Upper lobe of right lung (tissue), 1 donor: ENCODE data around the gene TEX261. TPM values are rescaled to one million over a fixed set of nuclear protein-coding genes. Genes with fewer than 3 reads are reported as not detected.

Experiments used
- ATAC-seq: fragments of 200-7000 bp; cut with Tn5 transposase; one replicate; pipeline ENCODE4 v1.9.1; 2020; ENCODE audit warnings: mild to moderate bottlenecking, moderate library complexity
- DNase-seq: peaks from one replicate; pipeline ENCODE4 v3.0.0-alpha.2; 2020
- H3K27ac ChIP-seq: fragments of 200-600 bp; one replicate; pipeline ENCODE4 v1.8.0; 2022
- H3K27me3 ChIP-seq: fragments of 200-600 bp; one replicate; pipeline ENCODE4 v1.8.0; 2022; ENCODE audit warnings: mild to moderate bottlenecking
- H3K36me3 ChIP-seq: fragments of 200-600 bp; one replicate; pipeline ENCODE4 v1.8.0; 2022
- H3K4me1 ChIP-seq: fragments of 200-600 bp; one replicate; pipeline ENCODE4 v1.8.0; 2022
- H3K4me3 ChIP-seq: fragments of 200-600 bp; one replicate; pipeline ENCODE4 v1.8.0; 2022; ENCODE audit warnings: mild to moderate bottlenecking
- H3K9me3 ChIP-seq: fragments of 200-600 bp; one replicate; pipeline ENCODE4 v1.8.0; 2022
- intact Hi-C: fragments of 100-400 bp; cut with DNase I; formaldehyde crosslinking; loops from one replicate; pipeline ENCODE4 v1.11.0; 2022
- total RNA-seq: library from RNA; stranded (reverse); fragmentation: NEBNext Ultra II Directional; extraction: Animal tissue kit (Norgen Biotek cat#: 25700); gene quantifications from one replicate; pipeline ENCODE4 v1.2.1, GENCODE V29; 2021
- TF ChIP-seq, protein P1 (sequence below): fragments of 200-600 bp; IDR thresholded peaks from one replicate; pipeline ENCODE4 v1.8.0; 2022; ENCODE audit warnings: antibody characterized with exemption
- donor health status: DM: no; HTN: yes; CAD: no; lungs with severe emphysema.

The TEX261 gene
- total RNA-seq, 1 donor from 2014 or later = 63.1 TPM

DNA sequence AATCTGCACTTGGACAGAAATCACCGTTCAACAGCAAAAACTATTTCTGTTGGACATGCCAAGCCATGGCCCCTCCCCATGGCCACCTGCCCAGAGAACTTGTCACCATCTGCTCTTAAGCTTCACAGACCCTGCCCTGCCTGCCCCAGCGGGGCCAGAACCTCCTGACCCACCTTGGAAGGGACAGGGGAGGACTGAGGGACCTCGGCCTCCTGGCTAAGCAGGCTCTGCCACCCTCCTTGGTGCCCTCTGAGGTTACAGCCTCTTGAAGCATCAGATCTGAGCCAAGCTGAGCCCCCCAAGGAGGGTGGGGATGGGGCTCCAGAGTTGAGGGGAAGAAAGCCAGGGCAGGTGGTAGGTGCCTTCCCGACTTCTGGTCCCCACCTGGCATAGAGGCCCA lies 6.5 kb downstream of the TEX261 start:
- H3K27me3 ChIP-seq = no peaks in the 10 kb centered on the region
- H3K27ac ChIP-seq = no peak overlapping the region
- ATAC-seq (no peak), DNase-seq (peak; percentile 60)
- H3K9me3 ChIP-seq = no peaks in the 10 kb centered on the region
- peaks cover 63% of the 10 kb centered on the region for H3K36me3 ChIP-seq
- peaks cover 5% of the 10 kb centered on the region for H3K4me1 ChIP-seq
- H3K4me3 ChIP-seq = no peak overlapping the region
- intact Hi-C loops = no loop called here
- TF ChIP-seq, protein P1, sequence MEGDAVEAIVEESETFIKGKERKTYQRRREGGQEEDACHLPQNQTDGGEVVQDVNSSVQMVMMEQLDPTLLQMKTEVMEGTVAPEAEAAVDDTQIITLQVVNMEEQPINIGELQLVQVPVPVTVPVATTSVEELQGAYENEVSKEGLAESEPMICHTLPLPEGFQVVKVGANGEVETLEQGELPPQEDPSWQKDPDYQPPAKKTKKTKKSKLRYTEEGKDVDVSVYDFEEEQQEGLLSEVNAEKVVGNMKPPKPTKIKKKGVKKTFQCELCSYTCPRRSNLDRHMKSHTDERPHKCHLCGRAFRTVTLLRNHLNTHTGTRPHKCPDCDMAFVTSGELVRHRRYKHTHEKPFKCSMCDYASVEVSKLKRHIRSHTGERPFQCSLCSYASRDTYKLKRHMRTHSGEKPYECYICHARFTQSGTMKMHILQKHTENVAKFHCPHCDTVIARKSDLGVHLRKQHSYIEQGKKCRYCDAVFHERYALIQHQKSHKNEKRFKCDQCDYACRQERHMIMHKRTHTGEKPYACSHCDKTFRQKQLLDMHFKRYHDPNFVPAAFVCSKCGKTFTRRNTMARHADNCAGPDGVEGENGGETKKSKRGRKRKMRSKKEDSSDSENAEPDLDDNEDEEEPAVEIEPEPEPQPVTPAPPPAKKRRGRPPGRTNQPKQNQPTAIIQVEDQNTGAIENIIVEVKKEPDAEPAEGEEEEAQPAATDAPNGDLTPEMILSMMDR = no peak

DNA sequence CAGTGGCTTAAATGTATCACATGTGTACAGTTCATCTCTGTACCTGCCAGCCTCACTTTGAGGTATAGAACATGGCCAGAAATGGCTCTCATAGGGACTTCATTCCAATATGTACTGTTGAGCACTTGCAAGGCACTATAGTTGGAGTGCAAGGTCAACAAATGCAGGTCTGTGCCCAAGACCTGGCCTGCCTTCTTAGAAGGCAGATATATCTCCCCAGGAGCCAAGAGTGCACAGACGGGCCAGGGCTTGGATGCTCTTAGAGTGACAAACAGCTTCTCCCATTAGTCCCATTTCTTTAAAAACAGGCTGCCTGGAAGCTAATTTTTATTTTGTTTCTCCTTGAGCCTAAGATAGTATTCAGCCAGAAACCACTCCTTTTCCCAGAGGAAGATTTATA lies 7.3 kb downstream of the TEX261 start:
- no peak for ATAC-seq
- intact Hi-C loops = no loop called here
- no peak overlapping the region for H3K4me3 ChIP-seq
- H3K27me3 ChIP-seq = no peaks in the 10 kb centered on the region
- peaks cover 63% of the 10 kb centered on the region for H3K36me3 ChIP-seq
- no peaks in the 10 kb centered on the region for H3K9me3 ChIP-seq
- no peak for DNase-seq
- TF ChIP-seq, protein P1 = no peak
- H3K4me1 ChIP-seq = no peaks in the 10 kb centered on the region
- H3K27ac ChIP-seq = no peak overlapping the region

GRCh38 chr2:70986499-70987189 lies 8.0 kb downstream of the TEX261 start:
- TF ChIP-seq, protein P1 = no peak
- H3K36me3 ChIP-seq = peaks cover 60% of the 10 kb centered on the region
- H3K4me1 ChIP-seq = no peaks in the 10 kb centered on the region
- no peak overlapping the region for H3K4me3 ChIP-seq
- H3K27ac ChIP-seq = no peak overlapping the region
- peak; percentile 20 for DNase-seq
- H3K9me3 ChIP-seq = no peaks in the 10 kb centered on the region
- H3K27me3 ChIP-seq = no peaks in the 10 kb centered on the region
- no peak for ATAC-seq
- intact Hi-C loops = no loop called here

DNA sequence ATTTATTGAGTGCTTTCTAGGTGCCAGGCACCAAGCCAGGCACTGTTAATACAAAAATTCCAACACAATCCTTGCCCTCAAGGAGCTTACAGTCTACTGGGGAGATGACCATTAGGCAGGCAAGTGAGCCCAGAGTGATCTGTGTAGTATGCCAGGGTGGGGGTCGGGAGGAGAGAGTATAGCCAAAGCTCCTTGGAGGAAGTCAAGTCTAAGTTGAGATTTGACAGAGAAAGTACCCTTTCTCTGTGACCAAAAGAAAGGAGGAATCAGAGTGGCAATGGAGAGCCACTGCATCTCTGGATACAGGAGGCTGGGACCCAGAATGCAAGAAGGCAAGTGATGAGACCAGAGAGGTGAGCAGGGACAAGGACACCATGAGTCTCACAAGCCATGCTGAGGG lies 8.7 kb downstream of the TEX261 start:
- peaks cover 53% of the 10 kb centered on the region for H3K36me3 ChIP-seq
- no peak overlapping the region for H3K27ac ChIP-seq
- no peaks in the 10 kb centered on the region for H3K27me3 ChIP-seq
- H3K9me3 ChIP-seq = no peaks in the 10 kb centered on the region
- DNase-seq = no peak
- TF ChIP-seq, protein P1 = no peak
- H3K4me3 ChIP-seq = no peak overlapping the region
- no peak for ATAC-seq
- intact Hi-C loops = no loop called here
- no peaks in the 10 kb centered on the region for H3K4me1 ChIP-seq

DNA sequence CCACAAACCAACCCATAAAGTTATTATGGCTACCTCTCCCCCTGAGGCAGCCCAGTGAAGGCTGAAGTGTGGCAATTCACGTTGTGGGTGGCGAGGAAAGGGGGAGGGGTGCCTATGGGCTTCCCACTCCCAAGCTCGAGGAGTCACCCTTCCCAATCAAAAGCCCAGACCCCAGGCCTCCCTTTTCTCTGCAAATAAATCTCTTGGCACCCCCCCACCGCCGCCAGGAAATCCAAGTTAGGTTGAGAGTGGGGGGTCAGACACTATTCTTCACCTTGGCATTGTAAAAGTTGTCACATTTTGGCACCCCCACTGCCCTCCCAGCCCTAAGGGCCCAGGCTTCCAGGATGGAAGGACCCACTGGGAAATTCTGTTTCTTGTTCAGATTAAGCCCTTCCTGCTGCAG lies 9.4 kb downstream of the TEX261 start:
- H3K27ac ChIP-seq = no peak overlapping the region
- no peaks in the 10 kb centered on the region for H3K27me3 ChIP-seq
- DNase-seq = no peak
- TF ChIP-seq, protein P1 = no peak
- peaks cover 46% of the 10 kb centered on the region for H3K36me3 ChIP-seq
- ATAC-seq = no peak
- H3K9me3 ChIP-seq = no peaks in the 10 kb centered on the region
- H3K4me1 ChIP-seq = no peaks in the 10 kb centered on the region
- intact Hi-C loops = no loop called here
- no peak overlapping the region for H3K4me3 ChIP-seq
